GM19455 (cell line): ENCODE data around the gene FBXW7.

Source experiments
- ATAC-seq: cut with Tn5 transposase; IDR thresholded peaks from one replicate; pipeline ENCODE4 v1.9.1; 2021; ENCODE audit not compliant: unreplicated experiment

The FBXW7 gene

DNA sequence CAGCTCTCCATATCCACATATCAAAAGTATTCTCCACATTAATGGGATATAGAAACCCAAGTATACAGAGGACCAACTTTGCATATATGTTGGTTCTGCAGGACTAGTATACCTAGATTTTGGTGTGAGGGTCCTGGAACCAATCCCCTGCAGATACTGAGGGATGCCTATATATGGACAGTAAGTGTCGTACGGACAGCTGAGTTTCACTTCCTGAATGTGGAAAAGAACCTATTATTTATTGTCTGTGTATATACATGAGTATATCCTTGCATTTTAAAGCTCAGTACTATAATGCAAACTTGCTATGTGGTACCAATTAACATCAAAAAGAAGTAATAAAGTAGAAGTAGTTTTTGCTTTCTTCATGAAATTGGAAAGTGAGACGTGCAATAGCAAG is 101.9 kb downstream of the FBXW7 start:
- ATAC-seq, result no peak

DNA sequence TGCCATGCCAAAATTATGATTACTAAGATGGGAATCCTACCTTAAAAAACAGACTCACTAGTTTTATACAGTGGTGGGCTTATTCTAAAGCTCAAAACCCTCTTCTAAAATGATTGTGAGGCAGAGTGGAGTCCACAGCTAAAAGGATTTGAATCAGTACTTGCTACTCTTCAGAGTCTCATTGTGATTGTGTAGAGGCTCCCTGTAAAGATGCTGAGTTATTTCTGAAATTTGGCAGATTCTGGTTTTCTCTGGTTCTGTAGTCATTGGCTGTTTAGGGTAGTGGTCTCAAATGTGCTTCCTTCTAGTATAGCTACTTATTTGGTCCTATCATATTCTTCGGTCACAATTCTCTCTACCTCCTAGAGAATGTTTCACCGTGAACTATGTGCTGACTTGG is 104.1 kb downstream of the FBXW7 start:
- no peak for ATAC-seq

- no peak for ATAC-seq
Measured at GRCh38 chr4:152431291-152431690, 104.6 kb downstream of the FBXW7 start.

DNA sequence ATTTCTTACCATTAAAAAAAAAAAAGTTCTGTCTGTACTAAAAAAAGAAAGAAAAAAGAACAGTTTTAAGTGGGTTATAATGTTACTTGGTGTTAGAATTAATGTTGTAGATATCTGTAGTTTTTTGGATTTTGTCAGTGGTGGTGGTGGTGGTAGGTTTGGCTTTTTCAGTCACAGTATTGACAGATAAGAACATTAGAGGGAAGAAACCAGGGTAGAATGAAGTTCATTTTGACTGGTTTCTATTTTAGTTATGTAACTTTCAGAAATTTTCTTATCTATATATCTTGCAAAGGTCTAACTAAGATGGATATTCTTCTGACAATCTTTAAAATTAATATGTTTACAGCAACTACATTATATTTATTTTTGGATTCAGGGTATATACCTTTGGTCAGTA is 105.4 kb downstream of the FBXW7 start:
- no peak for ATAC-seq

- no peak for ATAC-seq
Measured at GRCh38 chr4:152427981-152428380, 107.9 kb downstream of the FBXW7 start.

DNA sequence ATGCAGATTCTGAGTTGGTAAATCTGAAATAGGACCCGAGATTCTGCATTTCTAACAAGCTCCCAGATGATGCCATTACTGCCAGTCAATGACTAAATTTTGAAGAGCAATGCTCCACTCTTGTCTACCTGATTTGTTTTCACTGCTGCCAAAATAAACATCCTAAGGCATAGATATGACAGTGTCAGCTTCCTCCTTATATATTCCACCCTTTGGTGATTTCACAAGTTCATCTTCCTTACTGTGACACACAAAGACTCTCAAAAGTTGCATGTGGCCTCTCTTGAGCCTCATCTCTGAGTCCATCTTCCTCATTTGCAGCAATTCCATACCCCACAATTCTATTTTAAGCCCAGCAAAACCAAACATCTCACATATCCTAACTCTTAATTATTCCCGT is 110.9 kb downstream of the FBXW7 start:
- ATAC-seq, result no peak

GRCh38 chr4:152424396-152424795 is 111.5 kb downstream of the FBXW7 start:
- ATAC-seq, result no peak

DNA sequence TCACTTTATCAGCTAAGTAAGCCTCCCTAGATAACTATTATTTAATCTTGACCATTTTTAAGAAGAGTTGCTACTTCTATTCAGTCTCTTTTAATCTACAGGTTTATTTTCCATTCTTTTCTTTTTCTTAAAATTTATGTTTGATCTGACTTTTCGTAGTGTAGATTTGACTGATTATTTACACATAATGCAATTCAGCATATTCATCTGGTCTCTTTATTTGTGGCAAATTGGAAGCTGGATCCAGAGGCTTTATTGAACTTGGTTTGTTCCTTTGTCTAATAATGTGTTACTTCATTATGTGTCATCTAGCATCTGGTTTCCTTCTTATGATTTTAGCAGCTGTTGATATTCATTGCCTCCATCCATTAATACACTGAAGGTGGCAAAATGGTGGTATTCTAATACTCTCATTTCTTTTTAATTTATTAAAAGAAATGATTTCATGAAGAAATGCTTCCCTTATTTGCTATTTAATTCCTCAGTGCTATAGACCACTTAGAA is 113.0 kb downstream of the FBXW7 start:
- no peak for ATAC-seq

DNA sequence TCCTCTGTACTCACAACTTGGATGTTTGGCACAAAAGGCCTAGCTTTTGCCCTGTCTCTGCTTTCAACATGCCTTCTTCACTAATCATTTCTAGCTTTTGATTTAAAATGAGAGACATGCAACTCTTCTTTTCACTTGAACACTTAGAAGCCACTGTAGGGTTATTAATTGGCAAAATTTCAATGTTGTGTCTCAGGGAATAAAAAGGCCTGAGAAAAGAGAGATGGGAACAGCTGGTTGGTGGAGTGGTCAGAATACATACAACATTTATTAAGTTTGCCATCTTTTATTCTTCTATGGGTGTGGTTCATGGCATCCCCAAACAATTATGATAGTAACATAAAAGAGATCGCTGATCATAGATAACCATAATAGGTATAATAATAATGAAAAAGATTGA is 114.3 kb downstream of the FBXW7 start:
- ATAC-seq, result no peak

DNA sequence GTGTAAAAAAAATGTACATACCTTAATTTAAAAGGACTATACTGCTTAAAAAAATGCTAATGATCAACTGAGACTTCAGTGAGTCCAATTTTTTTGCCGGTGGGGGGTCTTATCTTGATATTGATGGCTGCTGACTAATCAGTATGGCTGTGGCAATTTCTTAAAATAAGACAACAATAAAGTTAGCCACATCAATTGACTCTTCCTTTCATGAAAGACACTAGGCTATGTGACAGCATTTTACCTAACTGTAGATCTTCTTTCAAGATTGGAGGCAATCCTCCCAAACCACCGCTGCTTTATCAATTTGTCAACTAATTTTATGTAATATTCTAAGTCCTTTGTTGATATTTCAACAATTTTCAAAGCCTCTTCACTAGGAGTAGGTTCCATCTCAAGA is 116.1 kb downstream of the FBXW7 start:
- no peak for ATAC-seq

- ATAC-seq, result no peak
Measured at GRCh38 chr4:152417673-152418072, 118.2 kb downstream of the FBXW7 start.

DNA sequence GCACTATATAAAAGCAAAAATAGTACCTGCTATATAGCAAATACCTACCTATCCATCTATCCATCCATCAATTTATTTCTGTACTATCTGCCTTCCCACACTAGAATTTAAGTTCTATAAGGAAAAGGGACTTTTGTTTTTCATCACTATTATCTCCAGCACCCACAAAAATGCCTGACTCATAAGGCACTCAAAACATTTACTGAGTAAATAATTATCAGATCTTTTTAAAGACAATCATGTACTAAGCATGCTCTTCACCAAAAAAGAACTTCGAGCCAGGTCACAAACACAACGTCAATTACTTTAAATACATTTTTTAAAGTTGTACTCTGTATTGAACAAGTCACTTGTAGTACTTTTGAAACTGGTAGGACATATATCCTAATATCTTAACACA is 119.9 kb downstream of the FBXW7 start:
- no peak for ATAC-seq

- no peak for ATAC-seq
Measured at GRCh38 chr4:152408514-152409327, 127.2 kb downstream of the FBXW7 start.

DNA sequence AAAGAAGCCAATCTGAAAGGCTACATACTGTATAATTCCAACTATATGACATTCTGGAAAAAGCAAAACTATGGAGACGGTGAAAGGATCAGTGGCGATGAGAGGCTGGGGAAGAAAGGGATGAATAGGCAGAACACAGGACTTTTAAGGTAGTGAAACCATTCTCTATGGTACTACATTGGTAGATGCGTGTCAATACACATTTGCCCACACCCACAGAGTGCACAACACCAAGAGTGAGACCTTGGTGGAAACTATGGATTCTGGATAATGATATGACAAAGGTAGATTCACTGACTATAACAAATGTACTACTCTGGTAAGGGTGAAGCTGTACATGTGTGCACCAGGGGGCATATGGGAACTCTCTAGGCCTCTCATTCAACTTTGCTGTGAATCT is 134.5 kb downstream of the FBXW7 start:
- ATAC-seq, result no peak

- no peak for ATAC-seq
Measured at GRCh38 chr4:152399246-152399645, 136.6 kb downstream of the FBXW7 start.

DNA sequence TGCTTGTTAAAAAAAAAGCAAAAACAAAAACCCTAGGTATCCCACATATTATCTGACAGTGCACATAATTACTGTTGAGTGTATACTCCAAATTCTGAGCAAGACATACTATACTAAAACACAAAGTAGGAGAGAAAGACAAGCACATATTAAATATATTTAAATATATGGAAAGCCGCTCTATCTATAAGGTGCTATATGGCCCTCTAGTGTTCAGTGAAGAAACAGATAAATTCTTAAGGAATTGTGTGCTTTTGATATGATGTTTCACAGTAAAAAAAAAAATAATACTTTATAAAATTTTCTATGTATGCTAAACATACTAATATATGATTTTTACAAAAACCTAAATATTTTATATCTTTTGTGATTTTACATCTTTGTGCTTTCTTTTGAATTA is 137.8 kb downstream of the FBXW7 start:
- no peak for ATAC-seq

- no peak for ATAC-seq
Measured at GRCh38 chr4:152394791-152395190, 141.1 kb downstream of the FBXW7 start.

- no peak for ATAC-seq
Measured at GRCh38 chr4:152392079-152392478, 143.8 kb downstream of the FBXW7 start.

GRCh38 chr4:152390216-152390615 is 145.7 kb downstream of the FBXW7 start:
- no peak for ATAC-seq

DNA sequence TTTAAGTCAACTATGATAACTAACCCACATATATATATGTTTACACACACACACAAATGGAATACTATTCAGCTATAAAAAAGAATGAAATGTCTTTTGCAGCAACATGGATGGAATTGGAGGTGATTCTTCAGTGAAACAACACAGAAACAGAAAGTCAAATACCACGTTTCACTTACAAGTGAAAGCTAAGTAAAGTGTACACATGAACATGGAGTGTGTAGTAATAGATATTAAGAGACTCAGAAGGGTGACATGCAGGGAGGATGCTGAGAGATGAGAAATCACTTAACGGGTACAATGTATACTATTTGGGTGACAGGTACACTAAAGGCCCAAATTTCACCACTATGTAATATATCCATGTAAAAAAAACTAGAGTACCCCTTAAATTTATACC is 146.5 kb downstream of the FBXW7 start:
- no peak for ATAC-seq

DNA sequence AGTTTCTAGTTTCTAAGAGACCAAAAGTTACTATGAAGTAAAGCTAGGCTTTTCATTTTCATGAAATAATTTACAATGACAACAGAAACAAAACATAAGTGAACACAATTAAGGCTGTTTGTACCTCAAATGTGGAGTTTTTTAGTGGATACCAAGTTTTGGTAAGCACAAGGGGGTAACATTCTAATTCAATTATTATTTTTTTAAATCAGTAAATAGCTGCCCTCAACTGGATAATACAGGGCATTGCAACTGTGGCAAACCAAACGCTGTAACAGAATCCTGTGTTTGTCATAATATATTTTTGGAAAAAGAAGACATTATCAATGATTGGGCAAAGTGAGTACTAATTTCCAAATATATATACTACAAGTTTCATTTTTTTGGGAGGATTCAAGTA is 150.3 kb downstream of the FBXW7 start:
- ATAC-seq, result no peak

DNA sequence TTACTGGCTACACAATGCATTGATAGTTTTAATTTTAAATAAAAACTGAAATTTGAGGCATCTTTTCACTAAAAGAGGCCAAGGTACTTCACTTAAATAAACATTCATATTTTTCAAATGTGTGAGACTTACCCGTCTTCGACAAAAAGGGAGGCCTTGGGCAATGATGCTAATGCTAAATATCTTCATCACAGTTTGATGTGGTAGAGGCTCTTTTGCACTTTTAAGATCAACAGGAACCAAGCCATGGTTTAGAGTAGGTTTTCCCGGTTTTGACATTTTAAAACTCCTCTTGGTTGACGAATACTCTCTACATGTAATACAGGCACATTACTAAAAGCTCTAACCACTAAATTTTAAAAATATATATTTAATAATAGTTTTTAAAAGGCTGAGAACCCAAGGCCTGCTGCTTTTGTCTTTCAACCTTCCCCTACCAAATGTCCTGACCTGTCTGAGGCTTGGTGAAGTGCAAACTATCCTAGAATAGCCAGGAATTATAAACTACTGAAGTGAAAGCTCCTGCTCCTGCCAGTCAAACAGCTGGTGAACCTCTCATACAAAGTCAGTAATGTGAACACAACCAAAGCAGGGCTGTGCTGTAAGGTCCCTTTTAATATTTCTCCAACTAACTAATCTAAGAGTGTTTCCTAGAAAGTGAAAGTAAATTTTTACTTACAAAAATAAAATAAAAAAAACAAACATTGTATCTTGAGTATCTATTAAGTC is 153.7 kb downstream of the FBXW7 start:
- ATAC-seq, result no peak
